MM.1S (cell line): ENCODE results near the gene DDO.

Experiments used
- CTCF ChIP-seq: fragments of 300-600 bp; sonication (generic); IDR thresholded peaks from 2 replicates; pipeline ENCODE4 v1.5.1; 2016; ENCODE audit warnings: antibody characterized with exemption, low read length, mixed read lengths
- EZH2 ChIP-seq: fragments of 300-600 bp; sonication (generic); optimal IDR thresholded peaks from 2 replicates; pipeline ENCODE3; 2017; ENCODE audit warnings: low read depth, mild to moderate bottlenecking, antibody characterized with exemption, low read length, mixed read lengths

DNA sequence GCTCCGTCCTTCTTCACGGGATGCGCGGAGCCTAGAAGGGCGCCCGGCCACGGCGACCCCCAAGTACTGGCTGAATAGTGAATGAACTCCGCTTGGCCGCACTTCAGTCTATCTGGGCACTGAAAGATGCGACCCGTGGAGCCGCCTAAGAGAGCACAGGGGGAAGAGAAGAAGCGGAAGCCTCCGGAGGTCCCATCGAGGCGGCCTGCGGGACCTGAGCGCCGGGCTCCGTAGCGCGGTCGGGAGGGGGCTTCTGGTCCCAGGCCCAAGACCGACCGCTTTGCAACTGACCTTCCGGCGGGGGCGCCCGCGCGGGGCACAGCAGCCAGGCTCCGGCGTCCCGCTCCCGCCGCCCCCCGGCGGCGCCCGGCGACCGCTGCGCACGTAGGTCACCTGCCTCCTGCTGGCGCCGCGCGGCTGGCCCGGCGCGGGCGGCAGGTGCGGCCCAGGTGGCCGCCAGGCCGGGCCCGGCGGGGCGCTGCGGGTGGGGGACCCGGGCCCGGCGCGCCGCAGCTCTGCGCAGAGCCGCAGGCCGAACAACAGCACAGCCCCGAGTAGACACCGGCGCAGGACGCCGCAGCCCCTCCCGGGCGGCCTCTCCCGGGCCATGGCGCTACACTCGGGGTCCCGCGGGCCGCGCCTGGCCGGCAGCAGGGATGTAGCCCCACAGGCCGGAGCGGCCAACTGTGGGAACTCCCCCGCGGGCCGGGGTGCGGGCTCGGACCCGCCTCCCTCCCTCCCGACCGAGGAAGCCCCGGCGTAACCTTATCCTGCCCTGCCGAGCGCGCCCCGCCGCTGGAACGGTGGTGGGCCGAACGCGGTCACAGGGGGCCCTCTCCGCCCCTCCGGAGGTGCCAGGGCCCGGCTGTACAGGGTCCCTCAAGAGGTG, 57.5 kb downstream of the DDO start, which contains the start of gene METTL24:
- TF ChIP-seq CTCF (no peak), EZH2 (no peak)
